Left renal pelvis (tissue), 4 donors: ENCODE data around the gene PIGB. TPM values are rescaled to one million over a fixed set of nuclear protein-coding genes. Genes with fewer than 3 reads are reported as not detected.
"Not testable (repeated sequence)": the region's sequence is repeated elsewhere in the genome, so short reads cannot be mapped to it uniquely, and the experiment has no call there.

Experiments used
- DNase-seq, 4 donors: peaks; one replicate each; pipeline ENCODE4 v3.0.0-alpha.2; 2013; ENCODE audit warnings: low read depth in 4 of 4, low spot score in 3 of 4
- polyA plus RNA-seq, 4 donors: library from polyadenylated mRNA; unstranded; fragments of 120-200 nt; gene quantifications; one replicate each; pipeline ENCODE4 v1.2.1, GENCODE V29; 2013; ENCODE audit not compliant: insufficient read length in 4 of 4

The PIGB gene
- polyA plus RNA-seq, 4 donors: 16.9 to 26.0 (median 20.0) TPM

GRCh38 chr15:55366981-55367380 lies 48.0 kb downstream of the PIGB start:
- no peak for DNase-seq

- no peak for DNase-seq
Measured at GRCh38 chr15:55372701-55373440, 53.8 kb downstream of the PIGB start.

- no peak for DNase-seq
Measured at GRCh38 chr15:55379095-55379494, 60.1 kb downstream of the PIGB start.

GRCh38 chr15:55381595-55381994 lies 62.6 kb downstream of the PIGB start:
- DNase-seq: no peak

GRCh38 chr15:55383687-55384086 lies 64.7 kb downstream of the PIGB start:
- no peak for DNase-seq

GRCh38 chr15:55387027-55387426 lies 68.0 kb downstream of the PIGB start:
- DNase-seq: no peak

GRCh38 chr15:55389264-55389607 lies 70.2 kb downstream of the PIGB start:
- DNase-seq: no peak

- no peak for DNase-seq
Measured at GRCh38 chr15:55394694-55395093, 75.7 kb downstream of the PIGB start.

GRCh38 chr15:55398243-55398642 lies 79.2 kb downstream of the PIGB start:
- DNase-seq: no peak

- not testable (repeated sequence) for DNase-seq
Measured at GRCh38 chr15:55400050-55400449, 81.0 kb downstream of the PIGB start.

GRCh38 chr15:55401786-55402246 lies 82.8 kb downstream of the PIGB start:
- no peak for DNase-seq

- DNase-seq: no peak
Measured at GRCh38 chr15:55402707-55403106, 83.7 kb downstream of the PIGB start.

GRCh38 chr15:55403531-55403930 lies 84.5 kb downstream of the PIGB start:
- DNase-seq: no peak

Other genes starting within 250 kb of the PIGB start
- 100 to 1,000 TPM; 114 to 170 (median 143) TPM for gene RSL24D1, start 122.3 kb upstream of the PIGB start, polyA plus RNA-seq
- 10 to 100 TPM; 16.7 to 20.7 (median 19.1) TPM for gene RAB27A, start 29.4 kb upstream of the PIGB start, polyA plus RNA-seq
- 10 to 100 TPM; 11.1 to 17.1 (median 15.9) TPM for gene PIGBOS1, start 99 bp upstream of the PIGB start, polyA plus RNA-seq
- gene CCPG1, start 89.1 kb downstream of the PIGB start, polyA plus RNA-seq: 10 to 100 TPM; 51.3 to 71.3 (median 66.2) TPM
- 1 to 10 TPM; 2.9 to 8.1 (median 5.6) TPM for gene PIERCE2, start 89.3 kb downstream of the PIGB start, polyA plus RNA-seq
- gene DNAAF4, start 189.0 kb downstream of the PIGB start, polyA plus RNA-seq: 10 to 100 TPM in 1 of 4 donors, 1 to 10 TPM in 3; 3.7 to 10.1 (median 9.5) TPM